Transverse colon (tissue), 4 donors: ENCODE data around the gene KAZN. TPM values are rescaled to one million over a fixed set of nuclear protein-coding genes. Genes with fewer than 3 reads are reported as not detected.

Source experiments
- DNase-seq: peaks from one replicate; pipeline ENCODE4 v3.0.0-alpha.2; 2019
- H3K27ac ChIP-seq, 4 donors: fragments of 200-600 bp; sonication (generic); 2 replicates each; pipeline ENCODE4 v1.5.1; 2016 to 2018; ENCODE audit warnings: inconsistent platforms in 4 of 4
- H3K27me3 ChIP-seq: fragments of 200-600 bp; sonication (generic); 2 replicates; pipeline ENCODE4 v1.5.1; 2017; ENCODE audit warnings: inconsistent platforms
- H3K36me3 ChIP-seq, 4 donors: fragments of 200-600 bp; sonication (generic); 2 replicates each; pipeline ENCODE4 v1.5.1; 2017 to 2019; ENCODE audit warnings: inconsistent platforms in 4 of 4
- H3K4me1 ChIP-seq, 4 donors: fragments of 200-600 bp; sonication (generic); 2 replicates each; pipeline ENCODE4 v1.5.1; 2017 to 2020; ENCODE audit warnings: inconsistent platforms in 4 of 4
- H3K4me3 ChIP-seq, 4 donors: fragments of 200-600 bp; sonication (generic); 1 replicate in 1 of 4; 2 replicates in 3 of 4; pipeline versions ENCODE4 v1.5.1 to v1.6.1; 2017 to 2019; ENCODE audit warnings: inconsistent platforms in 4 of 4
- H3K9me3 ChIP-seq, 2 donors: fragments of 200-600 bp; sonication (generic); 2 replicates each; pipeline ENCODE4 v1.5.1; 2017 to 2019; ENCODE audit warnings: inconsistent platforms in 2 of 2
- EP300 ChIP-seq: sonication (generic); formaldehyde crosslinking; IDR thresholded peaks from one replicate; pipeline ENCODE4 v1.6.1; 2017; ENCODE audit warnings: antibody characterized with exemption, low read depth
- POLR2A ChIP-seq: fragments of 450-650 bp; IDR thresholded peaks from one replicate; pipeline ENCODE4 v1.6.1; 2016; ENCODE audit warnings: antibody characterized with exemption, mild to moderate bottlenecking, moderate library complexity
- POLR2AphosphoS5 ChIP-seq, 3 donors: sonication (generic); formaldehyde crosslinking; IDR thresholded peaks; one replicate each; pipeline ENCODE4 v1.6.1; 2016; ENCODE audit warnings: antibody characterized with exemption in 3 of 3
- WGBS, 2 donors: methylation state at CpG; one replicate each; pipeline ENCODE4 v1.1.5; 2018; ENCODE audit warnings: low coverage in 1 of 2; 5-methylcytosine and 5-hydroxymethylcytosine counted together
- in situ Hi-C, 4 donors: fragments of 200-750 bp; cut with MboI; loops; one replicate each; pipeline versions ENCODE4 v1.15.0 to v1.15.1; 2017; ENCODE audit warnings: low sequenced_read_pairs in 3 of 4, low pct_ligation_motif_present in 1 of 4, low pct_unique_long_range_greater_than_20kb in 1 of 4
- intact Hi-C: fragments of 100-400 bp; cut with DNase I; formaldehyde crosslinking; loops from one replicate; pipeline ENCODE4 v1.15.1; 2023; ENCODE audit warnings: low total_unique reads
- total RNA-seq, 4 donors: library from RNA; depleted of rRNA; stranded (reverse); fragments of >200 nt; gene quantifications; one replicate each; pipeline ENCODE4 v1.1.0, GENCODE V29; 2016
- TF ChIP-seq, protein P1 (sequence below), 5 experiments: fragments of 200-600 bp in 3 of 5; fragments of 450-650 bp in 2 of 5; sonication (generic) in 3 of 5; IDR thresholded peaks; 1 replicate in 2 of 5; 2 replicates in 3 of 5; pipeline ENCODE4 v1.5.1; 2016 to 2017; ENCODE audit warnings: antibody characterized with exemption in 5 of 5, inconsistent platforms in 3 of 5, mild to moderate bottlenecking in 2 of 5, moderate library complexity in 1 of 5

The KAZN gene
- total RNA-seq, 4 donors from 2014 or later: 12.0 to 17.1 (median 16.2) TPM

DNA sequence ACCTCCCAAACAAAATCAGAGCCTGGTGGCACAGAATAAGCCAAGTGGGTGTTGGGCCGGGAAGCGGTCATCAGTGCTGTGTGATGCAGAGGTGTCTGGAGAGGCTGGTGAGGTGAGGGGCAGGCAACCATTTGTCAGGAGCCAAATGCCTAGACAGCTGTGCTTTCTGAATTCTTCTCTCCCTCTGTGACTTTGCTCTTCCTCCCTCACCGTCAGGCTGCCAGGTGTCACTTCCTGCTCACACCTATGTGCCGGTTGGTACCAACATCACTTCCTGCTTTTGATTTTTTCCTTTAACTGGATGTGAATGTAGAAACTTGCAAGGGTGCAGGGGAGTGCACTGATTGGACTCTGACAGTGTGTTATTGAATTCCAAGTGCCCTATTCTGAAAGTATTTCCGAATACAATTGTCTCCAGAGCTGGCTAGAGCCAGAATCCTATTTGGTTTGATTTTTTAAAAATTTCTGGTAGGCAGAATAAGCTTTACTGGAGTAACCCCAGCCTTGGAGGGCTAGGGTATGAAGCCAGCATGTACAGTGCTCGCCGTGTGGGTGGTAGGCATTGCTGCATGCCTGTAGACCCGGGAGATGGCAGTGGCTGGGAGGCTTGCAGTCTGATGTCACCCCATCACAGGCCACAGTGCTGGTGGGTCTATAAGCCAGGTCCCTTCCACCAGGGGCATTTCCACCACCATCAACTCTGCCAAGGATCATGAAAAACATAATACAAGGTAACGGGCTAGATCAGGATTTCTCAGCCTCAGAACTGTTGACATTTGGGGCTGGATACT is 210.9 kb downstream of the KAZN start:
- no peaks in the 10 kb centered on the region for H3K27me3 ChIP-seq
- H3K4me1 ChIP-seq: no peaks in the 10 kb centered on the region
- DNase-seq: no peak
- peaks cover 5 to 13% of the 10 kb centered on the region in 2 donors for H3K9me3 ChIP-seq
- 49 to 83% methylated on average over 2 to 9 of the region's 9 CpGs for WGBS, 2 donors
- H3K36me3 ChIP-seq: no peaks in the 10 kb centered on the region
- intact Hi-C loops: no loop called here
- in situ Hi-C loops: no loop called here
- H3K27ac ChIP-seq: no peak overlapping the region
- TF ChIP-seq, protein P1, sequence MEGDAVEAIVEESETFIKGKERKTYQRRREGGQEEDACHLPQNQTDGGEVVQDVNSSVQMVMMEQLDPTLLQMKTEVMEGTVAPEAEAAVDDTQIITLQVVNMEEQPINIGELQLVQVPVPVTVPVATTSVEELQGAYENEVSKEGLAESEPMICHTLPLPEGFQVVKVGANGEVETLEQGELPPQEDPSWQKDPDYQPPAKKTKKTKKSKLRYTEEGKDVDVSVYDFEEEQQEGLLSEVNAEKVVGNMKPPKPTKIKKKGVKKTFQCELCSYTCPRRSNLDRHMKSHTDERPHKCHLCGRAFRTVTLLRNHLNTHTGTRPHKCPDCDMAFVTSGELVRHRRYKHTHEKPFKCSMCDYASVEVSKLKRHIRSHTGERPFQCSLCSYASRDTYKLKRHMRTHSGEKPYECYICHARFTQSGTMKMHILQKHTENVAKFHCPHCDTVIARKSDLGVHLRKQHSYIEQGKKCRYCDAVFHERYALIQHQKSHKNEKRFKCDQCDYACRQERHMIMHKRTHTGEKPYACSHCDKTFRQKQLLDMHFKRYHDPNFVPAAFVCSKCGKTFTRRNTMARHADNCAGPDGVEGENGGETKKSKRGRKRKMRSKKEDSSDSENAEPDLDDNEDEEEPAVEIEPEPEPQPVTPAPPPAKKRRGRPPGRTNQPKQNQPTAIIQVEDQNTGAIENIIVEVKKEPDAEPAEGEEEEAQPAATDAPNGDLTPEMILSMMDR (IDR thresholded peaks at IDR 0.05): no peak
- TF ChIP-seq POLR2AphosphoS5 (IDR thresholded peaks at IDR 0.05) (no peak), POLR2A (no peak), EP300 (no peak)
- no peak overlapping the region for H3K4me3 ChIP-seq

DNA sequence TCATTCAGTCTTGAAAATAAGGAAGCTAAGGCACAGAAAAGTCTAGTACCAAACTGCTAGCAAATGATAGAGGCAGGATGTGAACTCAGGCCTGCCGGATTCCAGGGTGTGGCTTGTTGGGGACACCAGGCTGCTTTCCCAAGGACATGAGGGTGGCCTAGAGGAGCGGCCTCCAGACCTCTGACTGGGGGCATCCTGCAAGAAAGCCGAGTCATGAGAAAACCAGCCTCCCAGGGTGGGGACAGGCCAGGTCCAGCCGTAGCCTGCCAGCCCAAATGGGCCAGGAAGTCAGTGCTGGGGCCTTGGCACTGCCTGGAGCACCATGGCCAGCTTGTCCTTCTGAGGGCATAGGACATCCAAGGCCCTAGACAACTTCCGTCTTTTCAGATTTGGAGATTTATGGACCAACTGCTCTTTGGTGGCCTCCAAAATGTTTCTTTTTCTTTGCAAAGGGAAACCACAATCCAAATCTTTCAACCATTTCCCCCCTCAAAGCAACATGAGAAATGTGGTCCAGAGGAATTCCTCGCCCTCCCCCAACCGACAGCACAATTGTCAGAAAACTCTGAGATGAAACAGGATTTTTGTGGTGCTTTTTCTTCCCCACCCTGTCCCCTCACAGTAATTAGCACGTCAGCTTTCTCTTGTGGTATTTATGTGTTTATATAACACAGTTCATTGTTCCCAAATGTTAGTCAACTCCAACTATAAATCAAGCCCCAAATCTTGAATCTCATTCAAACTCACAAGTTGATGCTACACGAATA is 212.3 kb downstream of the KAZN start:
- Histone ChIP-seq H3K27me3 (no peaks in the 10 kb centered on the region), H3K4me1 (no peaks in the 10 kb centered on the region), H3K4me3 (no peak overlapping the region), H3K27ac (peak overlapping the region in 2 of 4 donors; percentile 2 to 46), H3K36me3 (no peaks in the 10 kb centered on the region), H3K9me3 (peaks cover 5 to 13% of the 10 kb centered on the region in 2 donors)
- TF ChIP-seq, protein P1 (IDR thresholded peaks at IDR 0.05): no peak
- TF ChIP-seq POLR2AphosphoS5 (IDR thresholded peaks at IDR 0.05): peak in 1 of 3 donors; percentile 9
- 38 to 64% methylated on average over 4 to 9 of the region's 9 CpGs for WGBS, 2 donors
- intact Hi-C loops: no loop called here
- no peak for DNase-seq
- in situ Hi-C loops: no loop called here

DNA sequence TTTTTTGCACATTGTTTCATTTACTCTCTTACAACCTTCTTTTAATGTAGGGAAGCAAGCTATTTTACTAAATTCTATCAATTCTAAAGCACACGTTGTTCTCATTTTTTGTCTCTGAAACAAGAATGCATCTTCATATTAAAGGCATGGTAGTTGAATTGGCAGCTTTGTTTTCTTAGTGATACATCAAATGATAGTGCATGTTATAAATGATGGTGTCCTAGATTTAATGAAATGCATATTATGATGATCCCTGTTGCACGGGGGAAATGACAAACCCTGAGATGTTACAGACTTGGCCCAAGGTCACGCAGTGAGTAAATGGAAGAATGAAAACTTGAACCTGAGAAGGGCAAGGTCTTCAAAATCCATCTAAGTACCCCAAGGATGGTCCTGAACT is 213.1 kb downstream of the KAZN start:
- in situ Hi-C loops (no loop called here), intact Hi-C loops (no loop called here)
- H3K4me3 ChIP-seq: no peak overlapping the region

DNA sequence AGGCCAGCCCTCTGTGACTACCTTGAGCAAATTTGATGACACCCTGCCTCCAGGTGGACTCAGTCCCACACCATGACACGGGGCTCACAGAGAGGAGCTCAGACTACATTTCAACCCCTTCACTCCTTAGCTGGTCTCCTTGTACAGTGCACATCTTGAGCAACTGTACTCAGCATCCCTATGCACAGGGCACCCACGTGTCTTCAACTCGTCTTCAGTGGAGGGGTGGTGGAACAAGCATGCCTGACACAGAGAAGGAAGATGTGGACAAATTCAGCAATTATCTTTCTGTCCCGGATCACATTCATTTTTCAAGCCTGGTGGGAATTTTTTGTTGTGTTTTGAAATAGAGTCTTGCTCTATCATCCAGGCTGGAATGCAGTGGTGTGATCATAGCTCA is 213.7 kb downstream of the KAZN start:
- H3K27ac ChIP-seq: no peak overlapping the region
- intact Hi-C loops: no loop called here

More for the DNA sequence above, 213.1 kb downstream of the KAZN start:
- H3K27ac ChIP-seq: no peak overlapping the region
- H3K9me3 ChIP-seq: peaks cover 5 to 6% of the 10 kb centered on the region in 2 donors
- no peaks in the 10 kb centered on the region for H3K27me3 ChIP-seq
- no peaks in the 10 kb centered on the region for H3K36me3 ChIP-seq
- TF ChIP-seq POLR2A: no peak
- TF ChIP-seq, protein P1 (IDR thresholded peaks at IDR 0.05): no peak
- no peak for TF ChIP-seq POLR2AphosphoS5 (IDR thresholded peaks at IDR 0.05)
- no peak for TF ChIP-seq EP300
- no peaks in the 10 kb centered on the region for H3K4me1 ChIP-seq
- 68 to 79% methylated on average over 3 of the region's 3 CpGs for WGBS, 2 donors
- no peak for DNase-seq

More for the DNA sequence above, 213.7 kb downstream of the KAZN start:
- Histone ChIP-seq H3K4me3 (no peak overlapping the region), H3K4me1 (no peaks in the 10 kb centered on the region), H3K27me3 (no peaks in the 10 kb centered on the region), H3K36me3 (no peaks in the 10 kb centered on the region), H3K9me3 (peaks cover 0 to under 1% of the 10 kb centered on the region in 2 donors)
- DNase-seq: no peak
- TF ChIP-seq POLR2A: no peak
- TF ChIP-seq, protein P1 (IDR thresholded peaks at IDR 0.05): no peak
- in situ Hi-C loops: no loop called here
- WGBS, 2 donors: 85 to 86% methylated on average over 4 of the region's 4 CpGs
